Dedifferentiated amniotic fluid mesenchymal stem cell (primary cell): ENCODE measurements around the gene SEC22A.
A peak's percentile ranks its signal among the peaks of the same experiment; 100 is the strongest.

ENCODE experiments used
- DNase-seq: peaks from one replicate; pipeline ENCODE4 v3.0.0-alpha.2; 2016; ENCODE audit errors: extremely low spot score

SEC22A gene

GRCh38 chr3:123201557-123202427, at the start of gene SEC22A:
SEC22A (plus strand) TSS chr3:123201943; CDS start chr3:123209218, 7,275 bp downstream.
- DNase-seq = peak; percentile 88

GRCh38 chr3:123152687-123153086, 49.1 kb upstream of the SEC22A start:
- DNase-seq = no peak

- DNase-seq = no peak
These were observed 48.4 kb upstream of the SEC22A start for GRCh38 chr3:123153125-123154019.

GRCh38 chr3:123154020-123154985, 47.4 kb upstream of the SEC22A start:
- no peak for DNase-seq

- no peak for DNase-seq
These were observed 46.2 kb upstream of the SEC22A start for GRCh38 chr3:123155471-123156011.

GRCh38 chr3:123156276-123156995, 45.3 kb upstream of the SEC22A start:
- DNase-seq = no peak

- DNase-seq = no peak
These were observed 44.5 kb upstream of the SEC22A start for GRCh38 chr3:123157209-123157597.

- DNase-seq = no peak
These were observed 44.0 kb upstream of the SEC22A start for GRCh38 chr3:123157598-123158287.

- DNase-seq = no peak
These were observed 43.4 kb upstream of the SEC22A start for GRCh38 chr3:123158330-123158729.

GRCh38 chr3:123158899-123159390, 42.8 kb upstream of the SEC22A start:
- no peak for DNase-seq

GRCh38 chr3:123159926-123160635, 41.7 kb upstream of the SEC22A start:
- no peak for DNase-seq

- no peak for DNase-seq
These were observed 40.6 kb upstream of the SEC22A start for GRCh38 chr3:123161167-123161566.

- no peak for DNase-seq
These were observed 38.6 kb upstream of the SEC22A start for GRCh38 chr3:123163141-123163540.

GRCh38 chr3:123165163-123165562, 36.6 kb upstream of the SEC22A start:
- no peak for DNase-seq

GRCh38 chr3:123167686-123168085, 34.1 kb upstream of the SEC22A start:
- DNase-seq = no peak

GRCh38 chr3:123168122-123168521, 33.6 kb upstream of the SEC22A start:
- no peak for DNase-seq

- DNase-seq = no peak
These were observed 33.1 kb upstream of the SEC22A start for GRCh38 chr3:123168605-123169004.

GRCh38 chr3:123169492-123169929, 32.2 kb upstream of the SEC22A start:
- DNase-seq = no peak

- no peak for DNase-seq
These were observed 31.8 kb upstream of the SEC22A start for GRCh38 chr3:123169930-123170329.
